Stomach smooth muscle (tissue), 2 donors: ENCODE data around the gene WNT5B.
A peak's percentile ranks its signal among the peaks of the same experiment; 100 is the strongest.

ENCODE experiments used
- H3K27ac ChIP-seq: one replicate; pipeline ENCODE4 v1.7.0; 2013; ENCODE audit warnings: mild to moderate bottlenecking, low read length, inconsistent platforms
- H3K27me3 ChIP-seq, 2 donors: one replicate each; pipeline ENCODE4 v1.7.0; 2013; ENCODE audit warnings: low read length in 2 of 2; ENCODE audit not compliant: insufficient read depth in 2 of 2, control insufficient read depth in 1 of 2
- H3K36me3 ChIP-seq, 2 donors: one replicate each; pipeline ENCODE4 v1.7.0; 2013; ENCODE audit warnings: low read length in 2 of 2; ENCODE audit not compliant: control insufficient read depth in 2 of 2, insufficient read depth in 2 of 2
- H3K4me1 ChIP-seq: one replicate; pipeline ENCODE4 v1.7.0; 2013; ENCODE audit warnings: low read length; ENCODE audit not compliant: control insufficient read depth, insufficient read depth
- H3K4me3 ChIP-seq, 2 donors: one replicate each; pipeline ENCODE4 v1.7.0; 2013; ENCODE audit warnings: low read length in 2 of 2
- H3K9ac ChIP-seq, 2 donors: one replicate each; pipeline ENCODE4 v1.7.0; 2013; ENCODE audit warnings: low read length in 2 of 2, mild to moderate bottlenecking in 1 of 2
- H3K9me3 ChIP-seq, 2 donors: one replicate each; pipeline ENCODE4 v1.7.0; 2013; ENCODE audit warnings: low read length in 2 of 2; ENCODE audit not compliant: control insufficient read depth in 2 of 2
- donor health status: healthy.
- donor health status: Pancreatic carcinoma.

The WNT5B gene

GRCh38 chr12:1666215-1666614, 37.2 kb downstream of the WNT5B start:
- no peak overlapping the region for H3K4me3 ChIP-seq
- H3K36me3 ChIP-seq, result no peaks in the 10 kb centered on the region
- H3K27me3 ChIP-seq, result no peaks in the 10 kb centered on the region
- no peak overlapping the region for H3K9ac ChIP-seq
- H3K27ac ChIP-seq, result no peak overlapping the region
- no peaks in the 10 kb centered on the region for H3K4me1 ChIP-seq
- no peaks in the 10 kb centered on the region for H3K9me3 ChIP-seq

- Histone ChIP-seq H3K9me3 (no peaks in the 10 kb centered on the region), H3K9ac (peak overlapping the region in 1 of 2 donors; percentile 51), H3K4me3 (no peak overlapping the region), H3K36me3 (no peaks in the 10 kb centered on the region), H3K27me3 (no peaks in the 10 kb centered on the region), H3K4me1 (no peaks in the 10 kb centered on the region), H3K27ac (peak overlapping the region; percentile 41)
These were observed 37.7 kb downstream of the WNT5B start for GRCh38 chr12:1666685-1667162.

GRCh38 chr12:1668833-1669543, 40.0 kb downstream of the WNT5B start:
- Histone ChIP-seq H3K9ac (no peak overlapping the region), H3K36me3 (no peaks in the 10 kb centered on the region), H3K4me3 (no peak overlapping the region), H3K4me1 (no peaks in the 10 kb centered on the region), H3K9me3 (no peaks in the 10 kb centered on the region), H3K27ac (no peak overlapping the region), H3K27me3 (no peaks in the 10 kb centered on the region)

- H3K4me3 ChIP-seq, result no peak overlapping the region
- H3K4me1 ChIP-seq, result no peaks in the 10 kb centered on the region
- no peaks in the 10 kb centered on the region for H3K27me3 ChIP-seq
- no peaks in the 10 kb centered on the region for H3K36me3 ChIP-seq
- no peak overlapping the region for H3K9ac ChIP-seq
- H3K9me3 ChIP-seq, result no peaks in the 10 kb centered on the region
- H3K27ac ChIP-seq, result no peak overlapping the region
These were observed 41.6 kb downstream of the WNT5B start for GRCh38 chr12:1670358-1671268.

- no peaks in the 10 kb centered on the region for H3K4me1 ChIP-seq
- peaks cover 0 to 2% of the 10 kb centered on the region in 2 donors for H3K9me3 ChIP-seq
- H3K27me3 ChIP-seq, result no peaks in the 10 kb centered on the region
- H3K27ac ChIP-seq, result no peak overlapping the region
- no peaks in the 10 kb centered on the region for H3K36me3 ChIP-seq
- no peak overlapping the region for H3K4me3 ChIP-seq
- no peak overlapping the region for H3K9ac ChIP-seq
These were observed 47.0 kb downstream of the WNT5B start for GRCh38 chr12:1676043-1676442.

- Histone ChIP-seq H3K4me3 (no peak overlapping the region), H3K27ac (no peak overlapping the region), H3K36me3 (no peaks in the 10 kb centered on the region)
These were observed 51.9 kb downstream of the WNT5B start for GRCh38 chr12:1680804-1681492.

GRCh38 chr12:1681493-1681807, 52.4 kb downstream of the WNT5B start:
- H3K4me3 ChIP-seq, result no peak overlapping the region
- H3K4me1 ChIP-seq, result no peaks in the 10 kb centered on the region
- H3K27ac ChIP-seq, result no peak overlapping the region
- no peaks in the 10 kb centered on the region for H3K36me3 ChIP-seq
- no peaks in the 10 kb centered on the region for H3K9me3 ChIP-seq
- H3K27me3 ChIP-seq, result no peaks in the 10 kb centered on the region
- no peak overlapping the region for H3K9ac ChIP-seq

More at GRCh38 chr12:1680804-1681492, 51.9 kb downstream of the WNT5B start:
- H3K9ac ChIP-seq, result no peak overlapping the region
- H3K27me3 ChIP-seq, result no peaks in the 10 kb centered on the region
- peaks cover 0 to 2% of the 10 kb centered on the region in 2 donors for H3K9me3 ChIP-seq
- no peaks in the 10 kb centered on the region for H3K4me1 ChIP-seq

GRCh38 chr12:1688086-1688710, 59.2 kb downstream of the WNT5B start:
- no peak overlapping the region for H3K9ac ChIP-seq
- H3K9me3 ChIP-seq, result no peaks in the 10 kb centered on the region
- H3K4me1 ChIP-seq, result peaks cover 3% of the 10 kb centered on the region
- H3K27ac ChIP-seq, result no peak overlapping the region
- H3K36me3 ChIP-seq, result no peaks in the 10 kb centered on the region
- no peak overlapping the region for H3K4me3 ChIP-seq
- no peaks in the 10 kb centered on the region for H3K27me3 ChIP-seq

GRCh38 chr12:1690578-1691122, 61.6 kb downstream of the WNT5B start, which contains the start of gene ADIPOR2:
ADIPOR2 (plus strand) TSS chr12:1691070; CDS start chr12:1754344, 63,274 bp downstream.
- peak within 1 kb of the TSS; percentile 92 for H3K27ac ChIP-seq
- no peaks in the 10 kb centered on the region for H3K27me3 ChIP-seq
- no peaks in the 10 kb centered on the region for H3K9me3 ChIP-seq
- peak within 1 kb of the TSS; percentile 86 to 92 for H3K4me3 ChIP-seq
- H3K9ac ChIP-seq, result peak within 1 kb of the TSS; percentile 83 to 89
- no peaks in the 10 kb centered on the region for H3K36me3 ChIP-seq
- H3K4me1 ChIP-seq, result peaks cover 3% of the 10 kb centered on the region
